HFF-Myc (cell line): ENCODE results near the gene AP1M2.

Source experiments
- DNase-seq: peaks from one replicate; pipeline ENCODE4 v3.0.0-alpha.2; 2011; ENCODE audit warnings: low read depth; ENCODE audit errors: extremely low read depth
- H3K4me3 ChIP-seq: replicated peaks from 2 replicates; pipeline ENCODE4 v1.5.1; 2011; ENCODE audit warnings: low read depth, mild to moderate bottlenecking, control low read depth, low read length
- CTCF ChIP-seq: IDR thresholded peaks from 2 replicates; pipeline ENCODE4 v1.5.1; 2012; ENCODE audit warnings: mild to moderate bottlenecking, low read depth, low read length, control low read depth; ENCODE audit errors: missing control alignments

AP1M2 gene

GRCh38 chr19:10587022-10587838 lies at the start of gene AP1M2:
AP1M2 (minus strand) TSS chr19:10587312; CDS start chr19:10587231, 81 bp downstream.
- no peak for TF ChIP-seq CTCF
- no peak within 1 kb of the TSS for H3K4me3 ChIP-seq
- DNase-seq, result no peak

- DNase-seq, result no peak
- TF ChIP-seq CTCF, result no peak
- H3K4me3 ChIP-seq, result no peak overlapping the region
Measured at GRCh38 chr19:10636304-10636972, 49.3 kb upstream of the AP1M2 start.

GRCh38 chr19:10634963-10635362 lies 47.9 kb upstream of the AP1M2 start:
- TF ChIP-seq CTCF, result no peak
- no peak overlapping the region for H3K4me3 ChIP-seq
- no peak for DNase-seq

- no peak for TF ChIP-seq CTCF
- DNase-seq, result no peak
- H3K4me3 ChIP-seq, result no peak overlapping the region
Measured at GRCh38 chr19:10634430-10634829, 47.3 kb upstream of the AP1M2 start.

GRCh38 chr19:10631874-10632273 lies 44.8 kb upstream of the AP1M2 start:
- no peak overlapping the region for H3K4me3 ChIP-seq
- no peak for TF ChIP-seq CTCF
- DNase-seq, result no peak

- no peak for TF ChIP-seq CTCF
- H3K4me3 ChIP-seq, result peak overlapping the region; percentile 37
- no peak for DNase-seq
Measured at GRCh38 chr19:10625762-10626138, 38.6 kb upstream of the AP1M2 start.
